ENCODE results near the gene MYL6.

DNA sequence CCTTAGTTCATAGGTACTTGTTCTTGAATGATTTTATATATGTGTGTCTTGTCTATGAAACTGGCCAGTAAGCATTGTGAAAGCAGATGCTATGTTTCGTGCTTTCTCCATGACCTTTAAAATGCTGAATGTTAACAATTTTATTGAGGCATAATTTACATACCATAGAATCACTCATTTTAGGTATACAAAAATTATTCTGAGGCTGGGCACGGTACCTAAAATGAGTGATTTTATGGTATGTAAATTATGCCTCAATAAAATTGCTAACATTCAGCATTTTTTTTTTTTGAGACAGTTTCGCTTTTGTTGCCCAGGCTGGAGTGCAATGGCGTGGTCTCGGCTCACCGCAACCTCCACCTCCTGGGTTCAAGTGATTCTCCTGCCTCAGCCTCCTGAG, 23.3 kb upstream of the MYL6 start:
- TF ChIP-seq, protein P1, sequence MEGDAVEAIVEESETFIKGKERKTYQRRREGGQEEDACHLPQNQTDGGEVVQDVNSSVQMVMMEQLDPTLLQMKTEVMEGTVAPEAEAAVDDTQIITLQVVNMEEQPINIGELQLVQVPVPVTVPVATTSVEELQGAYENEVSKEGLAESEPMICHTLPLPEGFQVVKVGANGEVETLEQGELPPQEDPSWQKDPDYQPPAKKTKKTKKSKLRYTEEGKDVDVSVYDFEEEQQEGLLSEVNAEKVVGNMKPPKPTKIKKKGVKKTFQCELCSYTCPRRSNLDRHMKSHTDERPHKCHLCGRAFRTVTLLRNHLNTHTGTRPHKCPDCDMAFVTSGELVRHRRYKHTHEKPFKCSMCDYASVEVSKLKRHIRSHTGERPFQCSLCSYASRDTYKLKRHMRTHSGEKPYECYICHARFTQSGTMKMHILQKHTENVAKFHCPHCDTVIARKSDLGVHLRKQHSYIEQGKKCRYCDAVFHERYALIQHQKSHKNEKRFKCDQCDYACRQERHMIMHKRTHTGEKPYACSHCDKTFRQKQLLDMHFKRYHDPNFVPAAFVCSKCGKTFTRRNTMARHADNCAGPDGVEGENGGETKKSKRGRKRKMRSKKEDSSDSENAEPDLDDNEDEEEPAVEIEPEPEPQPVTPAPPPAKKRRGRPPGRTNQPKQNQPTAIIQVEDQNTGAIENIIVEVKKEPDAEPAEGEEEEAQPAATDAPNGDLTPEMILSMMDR (IDR thresholded peaks at IDR 0.05 in 8 of 11, conservative IDR thresholded peaks at IDR 0.05 in 3 of 11), result no peak
- TF ChIP-seq POLR2AphosphoS5 (IDR thresholded peaks at IDR 0.05), result no peak
